Measurements from ENCODE around the gene ROBO3.

The ROBO3 gene

GRCh38 chr11:124846070-124846673 lies 19.1 kb upstream of the ROBO3 start:
- no peak for DNase-seq

- no peak for DNase-seq
Measured at GRCh38 chr11:124859171-124859570, 6.1 kb upstream of the ROBO3 start.

- DNase-seq, result no peak
Measured at GRCh38 chr11:124861670-124862069, 3.6 kb upstream of the ROBO3 start.

- no peak for DNase-seq
Measured at GRCh38 chr11:124863137-124863825, 2.0 kb upstream of the ROBO3 start.

GRCh38 chr11:124863826-124864165 lies 1.4 kb upstream of the ROBO3 start:
- no peak for DNase-seq

GRCh38 chr11:124864176-124864891 lies 898 bp upstream of the ROBO3 start:
- DNase-seq, result no peak

GRCh38 chr11:124864892-124865180 lies 396 bp upstream of the ROBO3 start:
- DNase-seq, result no peak

- peak; percentile 7 for DNase-seq
Measured at GRCh38 chr11:124865902-124866851, 945 bp downstream of the ROBO3 start.

- no peak for DNase-seq
Measured at GRCh38 chr11:124867700-124868099, 2.5 kb downstream of the ROBO3 start.

- DNase-seq, result no peak
Measured at GRCh38 chr11:124868331-124869274, 3.4 kb downstream of the ROBO3 start.

GRCh38 chr11:124869331-124869730 lies 4.1 kb downstream of the ROBO3 start:
- DNase-seq, result no peak

- DNase-seq, result no peak
Measured at GRCh38 chr11:124869856-124870387, 4.7 kb downstream of the ROBO3 start.

- DNase-seq, result no peak
Measured at GRCh38 chr11:124870430-124870829, 5.2 kb downstream of the ROBO3 start.

- DNase-seq, result no peak
Measured at GRCh38 chr11:124872280-124872679, 7.0 kb downstream of the ROBO3 start.

- no peak for DNase-seq
Measured at GRCh38 chr11:124872741-124873140, 7.5 kb downstream of the ROBO3 start.

- DNase-seq, result no peak
Measured at GRCh38 chr11:124873951-124874350, 8.7 kb downstream of the ROBO3 start.

- DNase-seq, result no peak
Measured at GRCh38 chr11:124874571-124875255, 9.5 kb downstream of the ROBO3 start.

GRCh38 chr11:124875401-124875800 lies 10.2 kb downstream of the ROBO3 start:
- no peak for DNase-seq

GRCh38 chr11:124875943-124876817 lies 10.9 kb downstream of the ROBO3 start:
- peak; percentile 86 for DNase-seq

All from NCI-H2171 (cell line).